ENCODE measurements around the gene PSMC4. TPM values are rescaled to one million over a fixed set of nuclear protein-coding genes. Genes with fewer than 3 reads are reported as not detected.

Gene PSMC4
- 10 to 100 TPM; 50.1 to 73.8 TPM for polyA plus RNA-seq

DNA sequence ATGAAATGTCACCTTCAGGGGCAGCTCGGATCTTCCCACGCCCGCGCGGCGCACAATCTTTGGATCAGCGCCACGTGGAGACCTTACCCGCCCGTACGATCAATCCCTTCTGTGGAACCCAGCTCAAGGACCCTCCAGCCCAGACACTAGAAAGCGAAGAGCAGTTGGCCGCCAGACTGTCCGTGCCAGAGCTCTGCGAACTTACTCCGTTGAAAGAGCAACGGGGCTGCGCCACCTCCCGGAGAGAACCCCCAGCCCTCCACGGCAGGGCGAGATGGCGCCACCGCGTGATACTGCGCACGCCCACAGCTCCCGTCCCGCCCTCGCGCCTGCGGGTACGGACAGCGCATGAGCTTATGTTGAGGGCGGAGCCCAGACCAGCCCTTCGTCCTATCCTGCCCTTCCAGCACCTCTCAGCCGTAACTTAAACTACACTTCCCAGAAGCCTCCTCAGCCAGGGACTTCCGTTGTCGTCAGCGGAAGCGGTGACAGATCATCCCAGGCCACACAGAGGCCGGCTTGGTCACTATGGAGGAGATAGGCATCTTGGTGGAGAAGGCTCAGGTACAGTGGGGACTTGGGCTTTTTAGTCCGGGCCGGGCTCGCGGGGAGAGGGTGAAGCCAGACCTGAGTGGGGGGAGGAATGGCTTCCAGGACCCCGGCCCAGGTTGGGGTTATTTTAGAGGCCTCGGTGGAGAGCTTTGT is at the start of gene PSMC4:
PSMC4 (plus strand) TSS at position 491 of the 705 bp plus-strand sequence; CDS start at position 529, 38 bp downstream.
- 0% methylated on average over 47 of the region's 47 CpGs for WGBS, 2 donors
- Histone ChIP-seq H3K27me3 (ENCODE audit: control insufficient read depth in 1 of 2, insufficient read depth in 2 of 2, low read length in 2 of 2) (no peaks in the 10 kb centered on the region), H3K4me1 (ENCODE audit: control insufficient read depth in 2 of 2, insufficient read depth in 2 of 2, low read length in 1 of 2) (peaks cover 3 to 9% of the 10 kb centered on the region in 2 donors), H3K27ac (ENCODE audit: low read depth in 2 of 2, low read length in 1 of 2) (peak within 1 kb of the TSS; percentile 91 to 95), H3K9me3 (ENCODE audit: control insufficient read depth in 2 of 2, insufficient read depth in 1 of 2, low read depth in 1 of 2, low read length in 1 of 2) (no peaks in the 10 kb centered on the region), H3K36me3 (ENCODE audit: control insufficient read depth in 2 of 2, insufficient read depth in 2 of 2, low read length in 1 of 2) (peaks cover 5 to 12% of the 10 kb centered on the region in 2 donors), H3K4me3 (ENCODE audit: low read depth in 1 of 2, low read length in 2 of 2) (peak within 1 kb of the TSS; percentile 82 to 93)

DNA sequence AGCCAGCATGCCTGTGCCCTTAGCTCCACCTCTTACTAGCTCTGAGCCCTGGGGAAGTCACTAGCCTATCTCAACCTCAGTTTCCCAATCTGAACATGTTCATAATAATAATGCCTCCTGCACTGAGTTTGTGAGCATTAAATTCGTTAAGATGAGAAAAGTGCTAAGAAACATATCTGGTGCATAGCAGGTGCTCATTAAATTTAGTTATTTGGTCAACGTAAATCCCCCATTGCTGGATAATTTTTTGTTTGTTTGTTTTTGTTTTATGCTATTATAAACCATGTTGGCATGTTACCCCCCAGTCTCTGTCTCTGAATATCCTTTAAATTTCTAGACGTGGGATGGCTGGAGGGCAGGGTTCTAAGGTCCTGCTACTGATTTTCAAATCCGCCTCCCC is 47.1 kb upstream of the PSMC4 start:
- Histone ChIP-seq H3K27me3 (ENCODE audit: control insufficient read depth in 1 of 2, insufficient read depth in 2 of 2, low read length in 2 of 2) (no peaks in the 10 kb centered on the region), H3K36me3 (ENCODE audit: control insufficient read depth in 2 of 2, insufficient read depth in 2 of 2, low read length in 1 of 2) (no peaks in the 10 kb centered on the region), H3K27ac (ENCODE audit: low read depth in 2 of 2, low read length in 1 of 2) (no peak overlapping the region), H3K4me3 (ENCODE audit: low read depth in 1 of 2, low read length in 2 of 2) (no peak overlapping the region), H3K9me3 (ENCODE audit: control insufficient read depth in 2 of 2, insufficient read depth in 1 of 2, low read depth in 1 of 2, low read length in 1 of 2) (peaks cover 3% of the 10 kb centered on the region in 2 donors), H3K4me1 (ENCODE audit: control insufficient read depth in 2 of 2, insufficient read depth in 2 of 2, low read length in 1 of 2) (peaks cover 0 to 2% of the 10 kb centered on the region in 2 donors)
- WGBS, 2 donors, result 77 to 81% methylated on average over 4 of the region's 4 CpGs

DNA sequence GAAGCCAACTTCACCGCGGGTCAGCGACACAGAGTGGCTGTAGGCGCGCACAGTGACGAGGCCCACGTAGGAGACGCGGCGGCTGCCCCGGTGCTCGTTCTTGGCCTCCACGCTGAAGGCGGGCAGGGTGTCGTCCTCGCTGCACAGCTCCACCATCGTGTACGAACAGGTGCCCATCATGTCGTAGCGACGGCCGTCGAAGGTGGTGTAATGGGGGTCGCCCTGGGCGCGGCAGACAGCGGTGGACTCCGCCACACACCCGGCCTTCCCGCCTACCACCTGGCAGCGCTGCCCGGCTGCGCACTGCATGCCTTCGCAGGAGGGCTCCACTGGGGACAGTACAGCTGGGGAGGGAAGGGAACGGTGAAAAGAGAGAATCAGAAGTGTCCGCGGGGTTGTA is 46.6 kb upstream of the PSMC4 start:
- H3K4me1 ChIP-seq (ENCODE audit: control insufficient read depth in 2 of 2, insufficient read depth in 2 of 2, low read length in 1 of 2), result peaks cover 0 to 2% of the 10 kb centered on the region in 2 donors

DNA sequence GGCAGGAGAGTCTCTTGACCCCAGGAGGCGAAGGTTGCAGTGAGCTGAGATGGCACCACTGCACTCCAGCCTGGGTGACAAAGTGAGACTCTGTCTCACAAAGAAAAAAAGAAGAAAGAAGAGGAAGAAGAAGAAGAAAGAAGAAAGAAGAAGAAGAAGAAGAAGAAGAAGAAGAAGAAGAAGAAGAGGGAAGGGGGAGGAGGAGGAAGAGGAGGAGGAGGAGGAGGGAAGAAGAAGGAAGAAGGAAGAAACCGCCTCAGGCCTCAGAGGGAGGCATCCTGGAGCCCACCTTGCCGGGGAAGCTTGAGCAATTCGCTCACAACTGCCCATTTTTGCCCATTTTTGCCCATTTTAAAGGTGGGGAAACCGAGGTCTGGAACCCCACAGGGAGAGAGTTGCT is 46.0 kb upstream of the PSMC4 start:
- 81 to 90% methylated on average over 5 of the region's 5 CpGs for WGBS, 2 donors
- Histone ChIP-seq H3K4me1 (ENCODE audit: control insufficient read depth in 2 of 2, insufficient read depth in 2 of 2, low read length in 1 of 2) (peaks cover 0 to 2% of the 10 kb centered on the region in 2 donors), H3K27me3 (ENCODE audit: control insufficient read depth in 1 of 2, insufficient read depth in 2 of 2, low read length in 2 of 2) (no peaks in the 10 kb centered on the region), H3K36me3 (ENCODE audit: control insufficient read depth in 2 of 2, insufficient read depth in 2 of 2, low read length in 1 of 2) (no peaks in the 10 kb centered on the region), H3K9me3 (ENCODE audit: control insufficient read depth in 2 of 2, insufficient read depth in 1 of 2, low read depth in 1 of 2, low read length in 1 of 2) (peaks cover 0 to 3% of the 10 kb centered on the region in 2 donors), H3K27ac (ENCODE audit: low read depth in 2 of 2, low read length in 1 of 2) (no peak overlapping the region), H3K4me3 (ENCODE audit: low read depth in 1 of 2, low read length in 2 of 2) (no peak overlapping the region)

More for the DNA sequence above, 46.6 kb upstream of the PSMC4 start:
- H3K27ac ChIP-seq (ENCODE audit: low read depth in 2 of 2, low read length in 1 of 2), result no peak overlapping the region
- no peaks in the 10 kb centered on the region for H3K27me3 ChIP-seq (ENCODE audit: control insufficient read depth in 1 of 2, insufficient read depth in 2 of 2, low read length in 2 of 2)
- H3K4me3 ChIP-seq (ENCODE audit: low read depth in 1 of 2, low read length in 2 of 2), result no peak overlapping the region
- H3K9me3 ChIP-seq (ENCODE audit: control insufficient read depth in 2 of 2, insufficient read depth in 1 of 2, low read depth in 1 of 2, low read length in 1 of 2), result peaks cover 2 to 3% of the 10 kb centered on the region in 2 donors
- H3K36me3 ChIP-seq (ENCODE audit: control insufficient read depth in 2 of 2, insufficient read depth in 2 of 2, low read length in 1 of 2), result no peaks in the 10 kb centered on the region
- 96% methylated on average over 37 of the region's 37 CpGs for WGBS, 2 donors

DNA sequence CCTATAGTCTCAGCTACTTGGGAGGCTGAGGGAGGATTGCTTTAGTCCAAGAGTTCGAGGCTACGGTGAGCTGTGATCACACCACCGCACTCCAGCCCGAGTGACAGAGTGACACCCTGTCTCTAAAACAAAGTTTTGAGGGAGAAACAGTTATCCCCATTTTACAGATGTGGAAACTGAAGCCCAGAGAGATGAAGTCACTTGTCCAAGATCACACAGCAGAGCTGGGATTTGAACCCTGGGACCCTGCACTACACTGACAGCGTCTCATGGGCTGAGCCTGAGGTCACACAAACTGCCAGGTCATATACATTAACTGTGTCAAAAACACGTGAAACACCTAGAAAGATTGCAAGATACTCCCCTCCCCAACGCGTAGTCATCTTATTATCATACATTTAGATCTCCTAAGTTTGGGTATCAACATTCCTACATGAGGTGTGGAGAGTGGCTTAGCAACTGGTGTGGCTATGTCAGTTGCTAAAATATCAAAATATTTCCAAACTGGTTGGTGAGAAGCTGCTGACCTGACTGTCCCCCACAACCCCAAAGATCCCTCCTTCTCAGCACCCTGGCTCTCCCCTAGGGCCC is 44.7 kb upstream of the PSMC4 start:
- no peaks in the 10 kb centered on the region for H3K36me3 ChIP-seq (ENCODE audit: control insufficient read depth in 2 of 2, insufficient read depth in 2 of 2, low read length in 1 of 2)
- WGBS, 2 donors, result 92 to 94% methylated on average over 8 of the region's 8 CpGs
- peaks cover 0 to 2% of the 10 kb centered on the region in 2 donors for H3K4me1 ChIP-seq (ENCODE audit: control insufficient read depth in 2 of 2, insufficient read depth in 2 of 2, low read length in 1 of 2)
- H3K27me3 ChIP-seq (ENCODE audit: control insufficient read depth in 1 of 2, insufficient read depth in 2 of 2, low read length in 2 of 2), result no peaks in the 10 kb centered on the region
- no peak overlapping the region for H3K27ac ChIP-seq (ENCODE audit: low read depth in 2 of 2, low read length in 1 of 2)
- peaks cover 0 to 3% of the 10 kb centered on the region in 2 donors for H3K9me3 ChIP-seq (ENCODE audit: control insufficient read depth in 2 of 2, insufficient read depth in 1 of 2, low read depth in 1 of 2, low read length in 1 of 2)
- no peak overlapping the region for H3K4me3 ChIP-seq (ENCODE audit: low read depth in 1 of 2, low read length in 2 of 2)

DNA sequence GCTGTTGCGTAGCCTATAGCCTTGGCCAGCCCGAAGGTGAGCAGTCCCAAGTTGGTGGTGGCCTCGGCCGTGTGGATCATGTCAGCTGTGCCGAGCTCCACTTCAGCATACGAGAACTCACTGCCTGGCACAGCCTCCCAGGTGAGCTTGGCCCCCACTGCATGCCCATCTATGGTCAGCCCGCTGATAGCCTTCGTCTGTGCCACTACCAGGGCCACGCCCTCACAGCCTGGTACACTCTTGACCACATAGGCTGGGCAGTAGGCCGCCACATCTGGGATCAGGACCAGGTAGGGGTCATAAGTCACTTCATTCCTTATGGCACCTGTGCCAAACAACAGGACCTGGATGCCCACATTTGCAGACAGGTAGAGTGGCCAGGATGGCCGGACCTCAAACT is 43.9 kb upstream of the PSMC4 start:
- no peak overlapping the region for H3K27ac ChIP-seq (ENCODE audit: low read depth in 2 of 2, low read length in 1 of 2)
- peaks cover 0 to 2% of the 10 kb centered on the region in 2 donors for H3K4me1 ChIP-seq (ENCODE audit: control insufficient read depth in 2 of 2, insufficient read depth in 2 of 2, low read length in 1 of 2)
- WGBS, 2 donors, result 93% methylated on average over 11 of the region's 11 CpGs
- H3K9me3 ChIP-seq (ENCODE audit: control insufficient read depth in 2 of 2, insufficient read depth in 1 of 2, low read depth in 1 of 2, low read length in 1 of 2), result peaks cover 0 to 3% of the 10 kb centered on the region in 2 donors
- no peaks in the 10 kb centered on the region for H3K27me3 ChIP-seq (ENCODE audit: control insufficient read depth in 1 of 2, insufficient read depth in 2 of 2, low read length in 2 of 2)
- H3K36me3 ChIP-seq (ENCODE audit: control insufficient read depth in 2 of 2, insufficient read depth in 2 of 2, low read length in 1 of 2), result no peaks in the 10 kb centered on the region
- no peak overlapping the region for H3K4me3 ChIP-seq (ENCODE audit: low read depth in 1 of 2, low read length in 2 of 2)

DNA sequence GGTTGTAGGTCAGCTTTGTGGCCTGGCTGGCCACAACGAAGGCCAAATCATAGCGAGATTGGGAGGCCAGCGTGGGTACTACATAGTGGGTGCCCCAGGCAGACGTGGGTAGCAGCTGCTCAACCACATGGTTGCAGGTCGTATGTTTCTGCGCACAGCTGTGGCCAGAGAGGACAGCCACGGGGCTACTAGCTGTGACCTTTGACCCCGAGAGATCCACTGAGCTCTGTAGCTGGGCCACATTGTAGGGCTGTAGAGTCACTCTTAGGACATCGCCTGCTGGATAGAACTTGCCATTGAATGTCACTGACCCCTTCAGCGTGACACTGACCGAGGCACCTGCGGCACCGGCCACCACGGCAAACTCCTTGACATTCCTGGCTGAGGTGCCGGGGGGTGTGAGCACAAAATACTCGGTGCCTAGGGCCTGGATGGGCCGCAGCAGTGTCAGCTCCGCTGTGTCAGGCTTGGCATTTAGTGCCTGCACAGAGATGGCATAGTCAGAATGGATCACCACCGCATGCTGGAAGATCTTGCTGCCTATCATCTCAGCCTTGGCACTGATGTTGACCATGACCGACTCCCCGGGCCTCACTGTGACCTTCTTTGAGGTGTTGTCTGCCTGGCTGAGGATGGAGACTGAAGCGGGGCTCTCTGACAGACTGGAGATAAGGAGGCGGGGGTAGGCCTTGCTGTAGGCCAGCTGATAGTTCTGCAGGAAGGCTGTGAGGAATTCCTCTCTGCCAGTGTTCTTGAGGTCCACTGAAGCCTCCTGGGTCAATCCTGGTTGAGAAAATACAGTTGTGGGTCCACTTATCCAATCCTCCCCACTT is 43.2 kb upstream of the PSMC4 start:
- Histone ChIP-seq H3K4me1 (ENCODE audit: control insufficient read depth in 2 of 2, insufficient read depth in 2 of 2, low read length in 1 of 2) (peaks cover 0 to 2% of the 10 kb centered on the region in 2 donors), H3K36me3 (ENCODE audit: control insufficient read depth in 2 of 2, insufficient read depth in 2 of 2, low read length in 1 of 2) (no peaks in the 10 kb centered on the region), H3K9me3 (ENCODE audit: control insufficient read depth in 2 of 2, insufficient read depth in 1 of 2, low read depth in 1 of 2, low read length in 1 of 2) (peaks cover 0 to 3% of the 10 kb centered on the region in 2 donors), H3K27ac (ENCODE audit: low read depth in 2 of 2, low read length in 1 of 2) (no peak overlapping the region), H3K4me3 (ENCODE audit: low read depth in 1 of 2, low read length in 2 of 2) (no peak overlapping the region), H3K27me3 (ENCODE audit: control insufficient read depth in 1 of 2, insufficient read depth in 2 of 2, low read length in 2 of 2) (no peaks in the 10 kb centered on the region)
- WGBS, 2 donors, result 91 to 92% methylated on average over 23 of the region's 23 CpGs

DNA sequence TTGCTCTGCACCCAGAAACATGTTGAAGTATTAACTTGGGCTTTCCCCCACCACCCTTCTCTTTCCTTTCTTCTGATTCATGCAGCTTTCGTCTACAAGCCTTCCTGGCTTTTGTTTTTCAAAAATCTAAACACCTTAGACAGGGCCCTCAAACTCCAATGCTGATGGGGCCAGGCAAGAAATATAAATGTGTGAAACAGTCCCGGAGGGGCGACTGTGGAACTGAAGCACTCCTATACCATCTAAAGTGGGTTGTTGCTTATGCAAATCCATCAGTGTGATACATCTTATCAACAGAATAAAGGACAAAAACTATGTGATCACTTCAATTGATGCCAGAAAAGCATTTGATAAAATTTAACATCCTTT is 42.6 kb upstream of the PSMC4 start:
- Histone ChIP-seq H3K36me3 (ENCODE audit: control insufficient read depth in 2 of 2, insufficient read depth in 2 of 2, low read length in 1 of 2) (no peaks in the 10 kb centered on the region), H3K4me1 (ENCODE audit: control insufficient read depth in 2 of 2, insufficient read depth in 2 of 2, low read length in 1 of 2) (peaks cover 0 to 2% of the 10 kb centered on the region in 2 donors), H3K4me3 (ENCODE audit: low read depth in 1 of 2, low read length in 2 of 2) (no peak overlapping the region), H3K27ac (ENCODE audit: low read depth in 2 of 2, low read length in 1 of 2) (no peak overlapping the region), H3K9me3 (ENCODE audit: control insufficient read depth in 2 of 2, insufficient read depth in 1 of 2, low read depth in 1 of 2, low read length in 1 of 2) (peaks cover 0 to 3% of the 10 kb centered on the region in 2 donors), H3K27me3 (ENCODE audit: control insufficient read depth in 1 of 2, insufficient read depth in 2 of 2, low read length in 2 of 2) (no peaks in the 10 kb centered on the region)
- 83 to 94% methylated on average over 3 of the region's 3 CpGs for WGBS, 2 donors

DNA sequence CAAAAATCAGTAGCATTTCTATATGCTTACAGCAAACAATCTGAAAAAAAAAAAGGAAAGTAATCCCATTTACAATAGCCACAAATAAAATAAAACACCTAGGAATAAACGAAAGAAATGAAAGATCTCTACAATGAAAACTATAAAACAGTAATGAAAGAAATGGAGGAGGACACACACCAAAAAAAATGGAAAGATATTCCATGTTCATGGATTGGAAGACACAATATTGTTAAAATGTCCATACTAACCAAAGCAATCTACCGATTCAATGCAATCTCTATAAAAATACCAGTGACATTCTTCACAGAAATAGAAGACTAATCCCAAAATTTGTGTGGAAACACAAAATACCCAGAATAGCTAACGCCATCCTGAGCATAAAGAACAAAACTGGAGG is 41.2 kb upstream of the PSMC4 start:
- H3K36me3 ChIP-seq (ENCODE audit: control insufficient read depth in 2 of 2, insufficient read depth in 2 of 2, low read length in 1 of 2), result no peaks in the 10 kb centered on the region
- H3K27ac ChIP-seq (ENCODE audit: low read depth in 2 of 2, low read length in 1 of 2), result no peak overlapping the region
- 92% methylated on average over 3 of the region's 3 CpGs for WGBS, 2 donors

More for the DNA sequence above, 41.2 kb upstream of the PSMC4 start:
- Histone ChIP-seq H3K27me3 (ENCODE audit: control insufficient read depth in 1 of 2, insufficient read depth in 2 of 2, low read length in 2 of 2) (no peaks in the 10 kb centered on the region), H3K4me1 (ENCODE audit: control insufficient read depth in 2 of 2, insufficient read depth in 2 of 2, low read length in 1 of 2) (peaks cover 0 to 4% of the 10 kb centered on the region in 2 donors), H3K4me3 (ENCODE audit: low read depth in 1 of 2, low read length in 2 of 2) (no peak overlapping the region), H3K9me3 (ENCODE audit: control insufficient read depth in 2 of 2, insufficient read depth in 1 of 2, low read depth in 1 of 2, low read length in 1 of 2) (no peaks in the 10 kb centered on the region)
